Renal cortex interstitium (tissue), 11 donors: ENCODE measurements around the gene KLHL29. TPM values are rescaled to one million over a fixed set of nuclear protein-coding genes. Genes with fewer than 3 reads are reported as not detected.

Experiments
- DNase-seq, 11 donors: peaks; one replicate each; pipeline ENCODE4 v3.0.0-alpha.2; 2013; ENCODE audit warnings: low read depth in 9 of 11, low spot score in 4 of 11; ENCODE audit errors: extremely low read depth in 1 of 11
- polyA plus RNA-seq, 3 donors: library from polyadenylated mRNA; unstranded; fragments of 120-200 nt; gene quantifications; one replicate each; pipeline ENCODE4 v1.2.1, GENCODE V29; 2013; ENCODE audit not compliant: insufficient read length in 3 of 3

The KLHL29 gene
- polyA plus RNA-seq, 3 donors, result 11.8 to 14.6 (median 12.2) TPM

GRCh38 chr2:23530206-23530908 lies 145.4 kb downstream of the KLHL29 start:
- no peak for DNase-seq

- DNase-seq, result no peak
These were observed 145.9 kb downstream of the KLHL29 start for GRCh38 chr2:23530909-23531276.

GRCh38 chr2:23531280-23531679 lies 146.3 kb downstream of the KLHL29 start:
- DNase-seq, result no peak

GRCh38 chr2:23531881-23532280 lies 146.9 kb downstream of the KLHL29 start:
- no peak for DNase-seq

GRCh38 chr2:23532391-23533337 lies 147.7 kb downstream of the KLHL29 start:
- DNase-seq, result no peak

GRCh38 chr2:23533338-23533695 lies 148.3 kb downstream of the KLHL29 start:
- DNase-seq, result no peak

- DNase-seq, result no peak
These were observed 149.8 kb downstream of the KLHL29 start for GRCh38 chr2:23534771-23535170.

- no peak for DNase-seq
These were observed 151.3 kb downstream of the KLHL29 start for GRCh38 chr2:23536326-23536725.

GRCh38 chr2:23537991-23538390 lies 153.0 kb downstream of the KLHL29 start:
- DNase-seq, result no peak

GRCh38 chr2:23538566-23538965 lies 153.6 kb downstream of the KLHL29 start:
- no peak for DNase-seq

- DNase-seq, result no peak
These were observed 155.9 kb downstream of the KLHL29 start for GRCh38 chr2:23540804-23541360.

- no peak for DNase-seq
These were observed 156.7 kb downstream of the KLHL29 start for GRCh38 chr2:23541503-23542229.

- no peak for DNase-seq
These were observed 157.3 kb downstream of the KLHL29 start for GRCh38 chr2:23542230-23542789.

GRCh38 chr2:23543302-23543701 lies 158.3 kb downstream of the KLHL29 start:
- DNase-seq, result no peak

GRCh38 chr2:23543728-23544127 lies 158.7 kb downstream of the KLHL29 start:
- DNase-seq, result no peak

- DNase-seq, result no peak
These were observed 159.8 kb downstream of the KLHL29 start for GRCh38 chr2:23544589-23545295.

GRCh38 chr2:23545396-23545795 lies 160.4 kb downstream of the KLHL29 start:
- DNase-seq, result no peak

- DNase-seq, result no peak
These were observed 160.8 kb downstream of the KLHL29 start for GRCh38 chr2:23545811-23546210.

- no peak for DNase-seq
These were observed 161.9 kb downstream of the KLHL29 start for GRCh38 chr2:23546913-23547312.
